B cell (primary cell): ENCODE data around the gene HEXD. TPM values are rescaled to one million over a fixed set of nuclear protein-coding genes. Genes with fewer than 3 reads are reported as not detected.
A peak's percentile ranks its signal among the peaks of the same experiment; 100 is the strongest.

ENCODE experiments used
- ATAC-seq: fragments of 200-7000 bp; cut with Tn5 transposase; one replicate; pipeline ENCODE4 v1.10.0; 2021; ENCODE audit warnings: low read depth, mild to moderate bottlenecking, moderate number of reproducible peaks, moderate library complexity
- CTCF ChIA-PET: fragments of 350-600 bp; sonication (Branson Sonifier 250); formaldehyde crosslinking; loops from one replicate; lab custom pipeline; 2021; ENCODE audit warnings: antibody characterized with exemption, inconsistent platforms; lab: Charles Lee
- POLR2A ChIA-PET: fragments of 350-600 bp; sonication (Branson Sonifier 250); formaldehyde crosslinking; loops from one replicate; lab custom pipeline; 2021; ENCODE audit warnings: antibody characterized with exemption; lab: Charles Lee
- DNase-seq: peaks from one replicate; pipeline ENCODE4 v3.0.0; 2013
- H2AFZ ChIP-seq: 2 replicates; pipeline ENCODE4 v1.6.1; 2012; ENCODE audit warnings: mild to moderate bottlenecking, low read depth, low read length; ENCODE audit not compliant: insufficient read depth, poor library complexity, severe bottlenecking
- H3K27ac ChIP-seq, 2 donors: 1 replicate in 1 of 2; 2 replicates in 1 of 2; pipeline ENCODE4 v1.5.1; 2012 to 2013; ENCODE audit warnings: low read length in 2 of 2, mild to moderate bottlenecking in 2 of 2, moderate library complexity in 1 of 2
- H3K27me3 ChIP-seq, 4 experiments: fragments of 200-600 bp in 1 of 4; sonication (generic) in 1 of 4; replicated peaks in 1 of 4; 1 replicate in 2 of 4; 2 replicates in 2 of 4; pipeline versions ENCODE4 v1.6.1 to v1.7.0; 2013 to 2016; ENCODE audit warnings: low read length in 3 of 4, mild to moderate bottlenecking in 2 of 4, mixed read lengths in 1 of 4, moderate library complexity in 1 of 4; ENCODE audit not compliant: insufficient read depth in 4 of 4, control insufficient read depth in 3 of 4; ENCODE audit errors: control extremely low read depth in 1 of 4
- H3K36me3 ChIP-seq, 2 experiments: replicated peaks in 1 of 2; 1 replicate in 1 of 2; 2 replicates in 1 of 2; pipeline versions ENCODE4 v1.6.1 to v1.7.1; 2013; ENCODE audit warnings: low read length in 1 of 2; ENCODE audit not compliant: insufficient read depth in 2 of 2, control insufficient read depth in 1 of 2; ENCODE audit errors: control extremely low read depth in 1 of 2, extremely low read depth in 1 of 2
- H3K4me1 ChIP-seq, 2 donors: fragments of 200-600 bp in 1 of 2; sonication (generic) in 1 of 2; 1 replicate in 1 of 2; 2 replicates in 1 of 2; pipeline versions ENCODE4 v1.5.1 to v1.6.1; 2013 to 2017; ENCODE audit warnings: low read length in 2 of 2; ENCODE audit not compliant: control insufficient read depth in 2 of 2, insufficient read depth in 2 of 2
- H3K4me2 ChIP-seq: replicated peaks from 2 replicates; pipeline ENCODE3; 2012; ENCODE audit warnings: mild to moderate bottlenecking, low read depth, low read length; ENCODE audit not compliant: poor library complexity, severe bottlenecking
- H3K4me3 ChIP-seq, 5 experiments: fragments of 200-600 bp in 1 of 5; sonication (generic) in 1 of 5; 1 replicate in 3 of 5; 2 replicates in 2 of 5; pipeline versions ENCODE4 v1.5.1 to v1.7.0; 2011 to 2016; ENCODE audit warnings: low read length in 4 of 5, mild to moderate bottlenecking in 4 of 5, low read depth in 2 of 5, control low read depth in 1 of 5, moderate library complexity in 1 of 5; ENCODE audit not compliant: insufficient read depth in 1 of 5; ENCODE audit errors: control extremely low read depth in 1 of 5, extremely low read depth in 1 of 5
- H3K79me2 ChIP-seq: fragments of 200-600 bp; sonication (generic); one replicate; pipeline ENCODE4 v1.6.0; 2016; ENCODE audit warnings: low read length; ENCODE audit not compliant: control insufficient read depth, insufficient read depth
- H3K9ac ChIP-seq: fragments of 200-600 bp; sonication (generic); 2 replicates; pipeline ENCODE4 v1.6.1; 2017; ENCODE audit warnings: mild to moderate bottlenecking, low read length, moderate library complexity
- H3K9me3 ChIP-seq, 3 donors: one replicate each; pipeline versions ENCODE4 v1.6.1 to v1.7.1; 2013; ENCODE audit warnings: low read length in 2 of 3; ENCODE audit not compliant: control insufficient read depth in 2 of 3, insufficient read depth in 1 of 3; ENCODE audit errors: control extremely low read depth in 1 of 3
- H4K20me1 ChIP-seq: 2 replicates; pipeline ENCODE4 v1.6.0; 2012; ENCODE audit warnings: mild to moderate bottlenecking, low read length; ENCODE audit not compliant: insufficient read depth, control insufficient read depth, poor library complexity, severe bottlenecking
- H3K27ac Mint-ChIP-seq: one replicate; pipeline ENCODE4 v1.8.0; 2021; ENCODE audit warnings: mixed read lengths
- H3K27me3 Mint-ChIP-seq: one replicate; pipeline ENCODE4 v1.8.0; 2021; ENCODE audit warnings: mixed read lengths
- H3K4me1 Mint-ChIP-seq: one replicate; pipeline ENCODE4 v1.8.0; 2021; ENCODE audit warnings: mixed read lengths
- H3K4me3 Mint-ChIP-seq: one replicate; pipeline ENCODE4 v1.8.0; 2021; ENCODE audit warnings: mixed read lengths
- H3K9me3 Mint-ChIP-seq: one replicate; pipeline ENCODE4 v1.8.0; 2022; ENCODE audit warnings: mixed read lengths; ENCODE audit not compliant: insufficient read depth
- CTCF ChIP-seq: fragments of 200-600 bp; IDR thresholded peaks from one replicate; pipeline ENCODE4 v1.8.0; 2022; ENCODE audit warnings: antibody characterized with exemption, mild to moderate bottlenecking
- EZH2 ChIP-seq: IDR thresholded peaks from 2 replicates; pipeline ENCODE4 v1.6.1; 2012; ENCODE audit warnings: borderline replicate concordance, low read depth, mild to moderate bottlenecking, moderate library complexity, low read length; ENCODE audit not compliant: insufficient read depth, poor library complexity, severe bottlenecking
- WGBS: methylation state at CpG from one replicate; pipeline ENCODE4 v1.1.5; 2013; ENCODE audit warnings: missing lambda C conversion rate; ENCODE audit not compliant: insufficient coverage; 5-methylcytosine and 5-hydroxymethylcytosine counted together
- intact Hi-C: fragments of 100-400 bp; cut with micrococcal nuclease; formaldehyde crosslinking; loops from one replicate; pipeline ENCODE4 v1.10.0; 2022
- polyA plus RNA-seq: library from polyadenylated mRNA; depleted of rRNA; stranded (reverse); fragments of >200 nt; gene quantifications from 2 replicates; pipeline ENCODE4 v1.2.3, GENCODE V29; 2012
- total RNA-seq, 2 donors: library from RNA; stranded (reverse); fragments of 120-200 nt in 1 of 2; gene quantifications; 1 replicate in 1 of 2; 2 replicates in 1 of 2; pipeline versions ENCODE4 v1.2.3 to v1.2.4, GENCODE V29; 2013 to 2022

The HEXD gene
- total and polyA plus RNA-seq, 2 donors (not counting 1 experiment from before 2014, with no cell fraction given), result 128 to 317 TPM

- WGBS, result 59% methylated on average over 19 of the region's 19 CpGs
- Histone ChIP-seq H3K27me3 (no peaks in the 10 kb centered on the region), H3K4me1 (peaks cover 21 to 73% of the 10 kb centered on the region in 2 donors), H4K20me1 (peaks cover 68% of the 10 kb centered on the region), H3K4me3 (no peak overlapping the region), H3K9ac (no peak overlapping the region), H3K36me3 (peaks cover 1 to 64% of the 10 kb centered on the region in 2 experiments), H3K9me3 (no peaks in the 10 kb centered on the region), H3K27ac (peak overlapping the region in 1 of 2 donors; percentile 69), H2AFZ (no peak overlapping the region), H3K79me2 (peaks cover 78% of the 10 kb centered on the region), H3K4me2 (no peak overlapping the region)
- ATAC-seq (no peak), DNase-seq (no peak)
- Mint-ChIP-seq H3K4me3 (no peak overlapping the region), H3K9me3 (no peaks in the 10 kb centered on the region), H3K4me1 (peaks cover 57% of the 10 kb centered on the region), H3K27me3 (no peaks in the 10 kb centered on the region), H3K27ac (no peak overlapping the region)
- CTCF ChIA-PET, result interaction anchor here (1.2 kb wide), 1 partner anchor 10 kb away, joined by 3 read pairs; no protein-coding TSS in a partner anchor
- intact Hi-C loops, result no loop called here
- TF ChIP-seq CTCF (no peak), EZH2 (no peak)
- POLR2A ChIA-PET, result interaction anchor here (1.2 kb wide), 1 partner anchor 10 kb away, joined by 3 read pairs; no protein-coding TSS in a partner anchor
Observed at GRCh38 chr17:82444941-82445521, 26.9 kb downstream of the HEXD start.

- H3K4me1 Mint-ChIP-seq, result peaks cover 52% of the 10 kb centered on the region
- ChIA-PET CTCF (interaction anchor here (1.2 kb wide), 1 partner anchor 11 kb away, joined by 3 read pairs; no protein-coding TSS in a partner anchor), POLR2A (interaction anchor here (2.3 kb wide), 1 partner anchor 11 kb away, joined by 5 read pairs; no protein-coding TSS in a partner anchor)
- TF ChIP-seq CTCF (no peak), EZH2 (no peak)
- no peaks in the 10 kb centered on the region for H3K9me3 Mint-ChIP-seq
- H3K27ac Mint-ChIP-seq, result peak overlapping the region; percentile 20
- H3K36me3 ChIP-seq, result peaks cover 1 to 64% of the 10 kb centered on the region in 2 experiments
- no peak for DNase-seq
- intact Hi-C loops, result no loop called here
- 81% methylated on average over 13 of the region's 13 CpGs for WGBS
- no peak overlapping the region for H3K9ac ChIP-seq
- no peak for ATAC-seq
- peaks cover 78% of the 10 kb centered on the region for H3K79me2 ChIP-seq
- no peak overlapping the region for H3K4me3 Mint-ChIP-seq
- H3K27ac ChIP-seq, result peak overlapping the region in 1 of 2 donors; percentile 69
- no peak overlapping the region for H2AFZ ChIP-seq
- H3K27me3 ChIP-seq, result no peaks in the 10 kb centered on the region
- no peaks in the 10 kb centered on the region for H3K27me3 Mint-ChIP-seq
- peaks cover 63% of the 10 kb centered on the region for H4K20me1 ChIP-seq
- no peak overlapping the region for H3K4me2 ChIP-seq
- H3K9me3 ChIP-seq, result no peaks in the 10 kb centered on the region
- peaks cover 16 to 68% of the 10 kb centered on the region in 2 donors for H3K4me1 ChIP-seq
- H3K4me3 ChIP-seq, result no peak overlapping the region
Observed at GRCh38 chr17:82445542-82445941, 27.4 kb downstream of the HEXD start.
